ENCODE measurements around the gene PACSIN3. TPM values are rescaled to one million over a fixed set of nuclear protein-coding genes. Genes with fewer than 3 reads are reported as not detected.

The PACSIN3 gene
- total RNA-seq, 1 experiment from 2014 or later: 88.1 TPM

GRCh38 chr11:47178737-47179654 lies 7.2 kb downstream of the PACSIN3 start:
- no peak for DNase-seq (ENCODE audit: low spot score)
- in situ Hi-C loops (cut with HindIII; ENCODE audit: low sequenced_read_pairs): no loop called here

- DNase-seq (ENCODE audit: low spot score): no peak
- in situ Hi-C loops (cut with HindIII; ENCODE audit: low sequenced_read_pairs): no loop called here
These were observed 7.9 kb downstream of the PACSIN3 start for GRCh38 chr11:47178316-47178715.

DNA sequence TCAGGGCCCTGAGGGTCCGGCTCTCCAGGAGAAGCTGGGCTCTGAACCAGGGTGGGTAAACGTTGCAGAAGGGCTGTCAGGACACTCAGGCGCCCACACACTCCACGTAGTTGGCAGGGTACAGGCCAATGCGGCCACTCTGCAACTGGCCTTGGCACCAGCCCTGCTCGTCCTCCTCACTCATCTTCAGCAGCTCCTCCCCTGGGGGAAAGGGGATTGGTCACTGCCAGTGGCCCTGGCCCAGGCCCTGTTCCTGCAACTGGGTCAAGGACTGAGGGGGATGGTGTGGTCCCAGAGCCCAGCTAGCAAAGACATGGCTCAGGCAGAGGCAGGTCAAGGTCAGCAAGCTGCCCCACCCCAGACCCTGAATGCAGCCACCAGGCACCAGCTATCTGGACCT lies 8.4 kb downstream of the PACSIN3 start:
- DNase-seq (ENCODE audit: low spot score): no peak
- in situ Hi-C loops (cut with HindIII; ENCODE audit: low sequenced_read_pairs): no loop called here

DNA sequence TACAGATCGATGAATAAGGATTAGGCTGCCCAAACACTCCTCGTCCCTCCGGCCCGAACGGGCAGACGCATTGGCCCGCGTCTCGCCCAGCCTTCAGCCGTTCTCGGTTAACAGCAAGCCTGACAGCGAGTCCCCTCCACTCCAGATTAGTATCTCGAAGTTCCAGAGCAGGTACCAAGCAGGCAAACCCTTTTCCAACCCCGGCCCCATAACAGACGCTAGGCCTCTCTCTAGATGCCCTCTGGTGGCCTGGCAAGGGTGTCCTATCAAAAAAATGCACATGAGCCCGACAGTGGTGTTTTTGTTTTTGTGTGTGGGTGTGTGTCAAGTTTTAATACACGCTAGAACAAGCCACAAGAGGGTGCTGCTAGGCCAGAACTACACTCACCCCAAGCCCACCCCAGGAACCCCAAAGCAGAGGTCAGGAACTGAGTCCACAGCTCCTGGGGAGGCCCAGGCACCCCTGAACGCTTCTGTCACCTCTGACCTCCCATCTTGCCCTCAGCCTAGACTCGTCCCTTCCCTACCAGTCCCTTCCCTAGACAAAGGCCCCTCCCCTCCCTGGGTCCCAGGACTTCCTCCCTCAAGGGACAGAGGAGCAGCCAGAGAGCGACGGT lies 8.9 kb downstream of the PACSIN3 start:
- peak; percentile 84 for DNase-seq (ENCODE audit: low spot score)
- in situ Hi-C loops (cut with HindIII; ENCODE audit: low sequenced_read_pairs): no loop called here

GRCh38 chr11:47176328-47177228 lies 9.7 kb downstream of the PACSIN3 start, which contains the start of gene ARFGAP2:
ARFGAP2 (minus strand) TSS chr11:47176879; CDS start chr11:47176853, 26 bp downstream.
- in situ Hi-C loops (cut with HindIII; ENCODE audit: low sequenced_read_pairs): no loop called here
- peak; percentile 97 for DNase-seq (ENCODE audit: low spot score)

DNA sequence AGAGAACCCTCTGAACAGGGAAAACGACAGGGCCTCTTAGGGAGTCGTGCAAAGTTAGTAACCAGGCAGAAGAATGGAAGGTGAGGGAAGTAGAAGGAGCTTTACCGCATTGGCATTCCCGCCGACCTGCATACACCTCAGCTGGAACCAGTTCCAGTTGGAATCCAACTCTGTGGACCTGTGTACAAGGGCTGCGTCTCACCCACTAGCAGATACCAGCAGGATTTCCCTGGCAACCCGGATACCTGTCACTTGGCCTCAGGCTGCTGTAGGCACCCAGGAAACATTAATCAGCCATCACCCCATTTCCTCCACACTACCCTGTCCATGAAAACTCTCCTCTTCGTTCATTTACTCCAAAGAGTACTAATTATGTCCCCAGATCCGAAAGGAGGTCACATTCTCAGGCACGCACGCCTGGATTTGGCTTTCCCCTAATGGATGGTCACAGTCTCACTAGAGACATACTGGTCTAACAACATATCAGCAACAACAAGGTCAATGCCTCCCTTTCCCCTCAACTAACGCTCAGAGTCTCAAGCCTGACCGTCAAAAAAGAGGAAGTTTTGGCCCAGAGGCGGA lies 10.4 kb downstream of the PACSIN3 start:
- DNase-seq (ENCODE audit: low spot score): no peak
- in situ Hi-C loops (cut with HindIII; ENCODE audit: low sequenced_read_pairs): no loop called here

DNA sequence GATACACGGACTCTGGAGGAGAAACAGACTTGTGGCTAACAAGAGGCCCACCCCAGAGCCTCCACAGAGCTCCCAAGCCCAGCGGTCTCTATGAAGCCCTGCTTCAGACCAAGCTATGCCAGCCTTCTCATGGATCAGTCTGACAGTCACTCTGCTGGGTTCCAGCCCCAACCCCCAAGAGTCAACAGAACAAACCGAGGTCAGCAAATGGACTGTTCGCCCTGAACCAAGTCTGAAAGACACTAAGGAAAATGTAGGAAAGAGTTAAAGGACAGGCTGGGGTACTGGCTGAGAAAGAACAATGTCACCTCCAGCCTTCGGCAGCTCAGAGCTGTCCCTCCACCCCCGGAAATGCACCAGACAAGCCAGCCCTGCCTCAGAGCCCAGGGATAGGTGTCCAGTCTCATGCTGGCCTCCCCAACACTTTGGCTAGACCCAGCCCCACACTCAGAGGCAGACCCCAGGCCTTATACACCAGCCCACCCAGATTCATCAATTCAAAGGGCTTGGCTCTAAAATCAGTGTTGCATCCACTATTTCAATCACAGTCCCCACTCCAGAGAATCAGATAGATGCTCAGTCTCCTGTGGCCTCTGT lies 13.4 kb downstream of the PACSIN3 start:
- no peak for DNase-seq (ENCODE audit: low spot score)
- in situ Hi-C loops (cut with HindIII; ENCODE audit: low sequenced_read_pairs): no loop called here

DNA sequence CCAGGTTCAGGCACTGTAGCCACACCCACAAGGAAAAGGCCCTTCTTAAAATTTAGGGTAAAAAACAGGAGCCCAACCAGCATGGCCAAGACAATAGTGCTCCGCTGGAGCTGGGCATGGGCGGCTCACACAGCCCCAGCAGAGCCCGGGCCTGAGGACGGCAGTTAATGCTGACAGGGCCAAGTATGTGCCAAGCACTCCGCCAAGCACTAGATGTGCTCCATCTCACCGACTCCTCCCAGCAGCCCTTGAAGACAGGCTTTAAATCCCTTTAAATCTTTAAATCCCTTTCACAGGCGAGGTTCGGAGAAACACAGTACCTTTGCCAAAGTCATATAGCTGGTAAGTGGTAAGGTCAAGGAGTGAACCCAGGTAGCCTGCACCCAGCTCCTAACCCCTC lies 14.4 kb downstream of the PACSIN3 start:
- no peak for DNase-seq (ENCODE audit: low spot score)
- in situ Hi-C loops (cut with HindIII; ENCODE audit: low sequenced_read_pairs): no loop called here

DNA sequence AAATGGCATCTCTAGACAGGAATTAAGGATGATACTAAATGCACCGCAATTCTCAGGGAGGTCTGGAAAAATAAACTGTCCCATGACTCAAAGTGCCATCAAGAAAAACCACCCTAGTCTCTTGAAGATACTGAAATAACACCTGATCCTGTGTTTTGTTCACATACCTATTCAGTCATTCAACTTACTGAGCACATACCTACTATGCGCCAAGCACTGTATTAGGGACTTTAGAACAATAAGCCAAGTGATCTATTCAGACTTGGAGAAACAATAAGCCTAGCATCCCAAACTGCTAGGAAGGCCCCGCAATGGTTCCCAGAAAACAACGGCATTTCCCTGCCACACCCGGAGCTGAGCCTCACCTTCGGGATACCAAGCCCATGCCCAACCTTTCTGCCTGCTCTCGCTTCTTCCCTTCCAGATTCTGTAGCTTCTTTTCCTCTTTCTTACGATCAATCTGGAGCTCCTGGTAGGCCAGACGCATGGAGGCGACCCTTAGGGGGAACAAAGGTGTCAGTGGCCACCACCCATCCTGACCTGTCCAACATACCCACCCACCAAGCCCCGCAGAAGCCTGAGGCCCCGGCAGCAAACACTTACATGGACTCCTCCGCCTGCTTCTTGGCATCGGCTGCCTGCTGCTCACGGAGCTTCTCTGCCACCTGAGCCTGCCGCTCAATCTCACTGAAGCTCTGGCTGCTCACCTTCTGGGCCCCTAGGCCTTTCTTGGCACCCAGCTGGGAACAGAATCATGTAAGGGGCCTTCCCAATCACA lies 15.0 kb downstream of the PACSIN3 start:
- no peak for DNase-seq (ENCODE audit: low spot score)
- in situ Hi-C loops (cut with HindIII; ENCODE audit: low sequenced_read_pairs): no loop called here

GRCh38 chr11:47166368-47166767 lies 19.9 kb downstream of the PACSIN3 start:
- DNase-seq (ENCODE audit: low spot score): no peak
- in situ Hi-C loops (cut with HindIII; ENCODE audit: low sequenced_read_pairs): no loop called here

DNA sequence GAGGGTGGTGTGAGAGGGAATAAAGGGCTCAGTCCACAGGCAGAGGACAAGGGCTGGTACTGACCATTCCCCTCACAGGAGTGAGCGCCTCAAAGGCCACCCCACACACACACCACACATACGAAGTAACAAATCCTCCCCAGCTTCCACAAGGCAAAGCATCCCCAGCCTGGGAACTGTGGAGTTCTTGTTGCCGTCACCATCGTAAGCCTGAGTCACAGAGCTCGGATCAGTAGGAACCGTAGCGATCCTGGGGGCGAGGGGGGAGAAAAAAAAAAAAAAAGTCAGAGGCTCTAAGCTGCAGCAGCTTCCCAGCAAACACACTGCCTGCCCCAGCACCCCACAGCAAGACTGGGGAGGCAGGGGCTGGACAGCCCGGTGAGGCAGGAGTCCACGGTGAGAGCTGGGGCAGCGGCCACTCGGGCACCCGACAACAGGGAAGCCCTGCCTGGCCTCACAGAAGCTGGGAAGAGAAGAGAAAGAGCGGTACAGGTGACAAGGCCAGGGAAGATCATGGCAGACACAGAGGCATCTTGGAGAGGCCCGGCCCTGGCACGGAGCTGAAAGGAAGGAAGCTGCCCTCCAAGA lies 20.9 kb downstream of the PACSIN3 start:
- DNase-seq (ENCODE audit: low spot score): no peak
- in situ Hi-C loops (cut with HindIII; ENCODE audit: low sequenced_read_pairs): no loop called here

DNA sequence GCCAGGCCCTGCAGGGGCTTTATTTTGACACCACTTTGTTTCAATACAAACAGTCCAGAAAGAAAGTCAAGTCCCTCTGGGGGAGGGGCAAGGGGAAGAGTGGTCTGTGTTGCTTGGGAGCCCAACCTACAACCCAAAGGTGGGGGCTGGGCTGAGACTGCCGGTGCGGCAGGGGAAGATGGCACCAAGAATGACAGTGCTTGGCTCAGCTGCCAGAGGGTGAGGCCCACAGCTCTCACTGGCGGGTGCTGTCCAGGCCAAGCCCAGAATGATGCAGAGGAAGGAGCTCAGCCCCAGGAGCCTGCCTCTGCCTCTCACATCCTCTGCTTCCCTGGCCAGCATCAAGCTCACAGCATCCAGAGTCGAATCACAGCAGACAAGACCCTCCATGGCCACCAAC lies 21.9 kb downstream of the PACSIN3 start:
- no peak for DNase-seq (ENCODE audit: low spot score)
- in situ Hi-C loops (cut with HindIII; ENCODE audit: low sequenced_read_pairs): no loop called here

DNA sequence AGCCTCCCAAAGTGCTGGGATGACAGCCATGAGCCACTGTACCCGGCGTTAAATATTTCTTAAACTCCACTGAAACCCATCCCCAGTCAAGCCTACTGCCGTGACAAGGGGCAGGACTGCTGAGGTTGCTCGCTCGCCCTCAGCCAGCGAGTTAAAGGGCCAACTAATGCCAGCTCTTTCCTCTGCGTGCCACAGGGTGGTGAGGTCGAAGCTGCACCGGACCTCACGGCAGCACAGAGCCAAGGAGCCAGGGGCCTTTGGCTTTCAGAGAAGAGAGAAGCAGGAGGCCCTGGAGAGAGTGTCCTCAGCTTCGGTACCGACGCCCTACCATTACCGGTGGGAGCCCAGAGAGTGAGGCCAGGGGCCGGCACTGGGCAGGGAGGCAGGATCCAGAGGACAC lies 22.3 kb downstream of the PACSIN3 start:
- in situ Hi-C loops (cut with HindIII; ENCODE audit: low sequenced_read_pairs): no loop called here
- DNase-seq (ENCODE audit: low spot score): no peak

DNA sequence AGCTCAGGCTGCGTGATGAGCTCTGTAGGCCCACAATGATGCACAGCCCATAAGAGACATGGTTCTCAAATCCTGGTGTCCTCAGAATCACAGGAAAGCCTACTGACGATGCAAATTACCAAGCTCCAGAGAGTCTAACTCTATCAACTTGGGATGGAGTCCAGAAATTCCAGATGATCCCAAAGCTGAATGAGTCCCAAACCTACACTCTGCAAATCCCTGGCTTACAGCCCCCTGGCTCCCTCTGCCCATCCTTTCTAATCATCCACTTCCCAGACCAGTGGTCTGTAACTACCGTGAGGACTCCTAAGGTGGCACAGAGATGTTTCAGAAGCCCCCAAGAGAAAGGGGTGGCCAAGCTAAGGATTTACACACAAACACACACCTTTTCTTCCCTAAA lies 23.0 kb downstream of the PACSIN3 start:
- no peak for DNase-seq (ENCODE audit: low spot score)
- in situ Hi-C loops (cut with HindIII; ENCODE audit: low sequenced_read_pairs): no loop called here

GRCh38 chr11:47162426-47162825 lies 23.8 kb downstream of the PACSIN3 start:
- in situ Hi-C loops (cut with HindIII; ENCODE audit: low sequenced_read_pairs): no loop called here
- DNase-seq (ENCODE audit: low spot score): no peak

GRCh38 chr11:47161890-47162289 lies 24.3 kb downstream of the PACSIN3 start:
- in situ Hi-C loops (cut with HindIII; ENCODE audit: low sequenced_read_pairs): no loop called here
- DNase-seq (ENCODE audit: low spot score): no peak

DNA sequence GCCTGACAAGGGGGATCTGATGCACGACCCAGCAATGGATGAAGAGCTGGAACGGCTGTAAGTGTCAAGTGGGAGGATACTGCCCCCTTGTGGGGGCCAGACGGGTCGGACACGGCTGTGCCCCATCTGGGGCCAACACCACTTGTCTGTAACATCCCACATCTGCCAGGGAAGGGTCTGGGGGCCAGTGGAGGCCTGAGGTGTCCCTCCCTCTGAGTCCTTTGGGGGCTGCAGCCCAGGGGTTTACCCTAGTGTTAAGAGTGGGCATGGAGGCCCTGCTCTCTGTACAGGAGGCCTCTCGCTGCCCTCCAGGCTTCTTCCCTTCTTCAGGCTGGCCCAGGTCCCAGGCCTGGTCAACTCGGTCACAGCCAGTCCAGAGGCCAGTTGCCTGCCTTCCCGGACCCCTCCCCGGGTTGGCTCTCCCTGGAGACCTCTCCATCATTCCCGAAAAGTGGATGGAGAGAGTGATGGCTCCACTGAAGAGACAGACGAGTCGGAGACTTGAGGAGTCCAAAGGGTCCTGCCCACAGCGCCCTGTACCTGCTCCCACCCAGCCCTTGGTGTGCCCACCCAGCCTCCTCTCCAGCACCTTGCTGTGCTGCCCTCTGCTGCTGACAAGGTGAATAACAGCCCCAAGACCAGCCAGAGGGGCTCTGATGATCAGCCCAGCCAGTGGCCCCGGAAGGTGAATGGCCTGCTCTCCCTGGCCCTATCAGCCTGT lies 24.9 kb downstream of the PACSIN3 start:
- DNase-seq (ENCODE audit: low spot score): peak; percentile 75
- in situ Hi-C loops (cut with HindIII; ENCODE audit: low sequenced_read_pairs): no loop called here

Data from G401 (cell line).